Hepatocyte (in vitro differentiated cells): Measurements from ENCODE around the gene SERPINB11.

Experiments used
- CTCF ChIP-seq: fragments of 200-600 bp; sonication (generic); IDR thresholded peaks from 2 replicates; pipeline ENCODE4 v1.5.1; 2016; ENCODE audit warnings: antibody characterized with exemption, mild to moderate bottlenecking; ENCODE audit not compliant: poor library complexity
- EZH2 ChIP-seq: fragments of 200-600 bp; sonication (generic); IDR thresholded peaks from 2 replicates; pipeline ENCODE4 v1.6.1; 2016; ENCODE audit warnings: antibody characterized with exemption, mild to moderate bottlenecking, borderline replicate concordance
- EZH2phosphoT487 ChIP-seq: fragments of 200-600 bp; sonication (generic); IDR thresholded peaks from one replicate; pipeline ENCODE4 v1.6.1; 2018; ENCODE audit warnings: antibody characterized with exemption, mild to moderate bottlenecking, low read depth, moderate library complexity; ENCODE audit not compliant: unreplicated experiment, severe bottlenecking

GRCh38 chr18:63664571-63664970 is 38.2 kb upstream of the SERPINB11 start:
- no peak for TF ChIP-seq CTCF
- no peak for TF ChIP-seq EZH2
- TF ChIP-seq EZH2phosphoT487, result no peak
